HG03342 (cell line): ENCODE measurements around the gene ULBP1.
"Not testable (repeated sequence)": the region's sequence is repeated elsewhere in the genome, so short reads cannot be mapped to it uniquely, and the experiment has no call there.

Experiments
- ATAC-seq: cut with Tn5 transposase; IDR thresholded peaks from one replicate; pipeline ENCODE4 v1.9.1; 2021; ENCODE audit warnings: mild to moderate bottlenecking, moderate library complexity; ENCODE audit not compliant: unreplicated experiment

The ULBP1 gene, protein sequence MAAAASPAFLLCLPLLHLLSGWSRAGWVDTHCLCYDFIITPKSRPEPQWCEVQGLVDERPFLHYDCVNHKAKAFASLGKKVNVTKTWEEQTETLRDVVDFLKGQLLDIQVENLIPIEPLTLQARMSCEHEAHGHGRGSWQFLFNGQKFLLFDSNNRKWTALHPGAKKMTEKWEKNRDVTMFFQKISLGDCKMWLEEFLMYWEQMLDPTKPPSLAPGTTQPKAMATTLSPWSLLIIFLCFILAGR

DNA sequence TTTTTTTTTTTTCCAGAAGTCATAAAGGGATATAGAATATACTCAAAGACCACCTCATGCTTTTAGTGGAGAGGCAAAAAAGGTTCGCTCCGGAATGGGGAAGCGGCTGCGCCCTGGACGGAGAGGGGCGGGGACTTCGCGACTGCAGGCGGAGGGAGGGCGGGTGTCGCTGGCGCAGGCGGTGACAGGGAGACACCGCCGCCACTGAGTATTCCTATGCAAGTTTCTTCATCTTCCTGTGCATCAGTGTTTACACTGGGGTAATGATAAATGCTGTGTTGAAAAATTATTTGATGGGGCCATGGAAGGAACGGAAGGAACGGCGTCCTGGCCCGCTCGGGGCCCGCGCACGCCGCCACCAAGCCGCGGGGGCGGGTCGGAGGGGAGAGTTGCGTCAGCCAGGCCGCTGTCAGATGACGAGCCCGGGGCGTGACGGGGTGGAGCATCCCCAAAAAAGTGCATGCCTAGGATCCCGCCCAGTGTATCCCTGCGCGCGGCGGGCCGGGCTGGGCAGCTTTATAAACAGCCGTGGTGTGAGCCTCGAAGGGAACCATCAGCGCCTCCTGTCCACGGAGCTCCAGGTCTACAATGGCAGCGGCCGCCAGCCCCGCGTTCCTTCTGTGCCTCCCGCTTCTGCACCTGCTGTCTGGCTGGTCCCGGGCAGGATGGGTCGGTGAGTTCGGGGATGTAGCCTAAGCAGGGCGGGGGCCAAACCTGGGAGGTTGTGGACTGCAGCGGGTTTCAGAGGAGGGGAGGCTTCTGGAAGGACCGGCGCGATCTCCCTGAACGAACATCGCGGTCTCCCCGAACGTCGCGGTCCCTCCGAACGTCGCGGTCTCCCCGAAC is at the start of gene ULBP1:
TSS of gene ULBP1 (plus strand) at position 482 of the 846 bp plus-strand sequence. CDS start at position 589, 107 bp downstream.
- ATAC-seq = no peak

DNA sequence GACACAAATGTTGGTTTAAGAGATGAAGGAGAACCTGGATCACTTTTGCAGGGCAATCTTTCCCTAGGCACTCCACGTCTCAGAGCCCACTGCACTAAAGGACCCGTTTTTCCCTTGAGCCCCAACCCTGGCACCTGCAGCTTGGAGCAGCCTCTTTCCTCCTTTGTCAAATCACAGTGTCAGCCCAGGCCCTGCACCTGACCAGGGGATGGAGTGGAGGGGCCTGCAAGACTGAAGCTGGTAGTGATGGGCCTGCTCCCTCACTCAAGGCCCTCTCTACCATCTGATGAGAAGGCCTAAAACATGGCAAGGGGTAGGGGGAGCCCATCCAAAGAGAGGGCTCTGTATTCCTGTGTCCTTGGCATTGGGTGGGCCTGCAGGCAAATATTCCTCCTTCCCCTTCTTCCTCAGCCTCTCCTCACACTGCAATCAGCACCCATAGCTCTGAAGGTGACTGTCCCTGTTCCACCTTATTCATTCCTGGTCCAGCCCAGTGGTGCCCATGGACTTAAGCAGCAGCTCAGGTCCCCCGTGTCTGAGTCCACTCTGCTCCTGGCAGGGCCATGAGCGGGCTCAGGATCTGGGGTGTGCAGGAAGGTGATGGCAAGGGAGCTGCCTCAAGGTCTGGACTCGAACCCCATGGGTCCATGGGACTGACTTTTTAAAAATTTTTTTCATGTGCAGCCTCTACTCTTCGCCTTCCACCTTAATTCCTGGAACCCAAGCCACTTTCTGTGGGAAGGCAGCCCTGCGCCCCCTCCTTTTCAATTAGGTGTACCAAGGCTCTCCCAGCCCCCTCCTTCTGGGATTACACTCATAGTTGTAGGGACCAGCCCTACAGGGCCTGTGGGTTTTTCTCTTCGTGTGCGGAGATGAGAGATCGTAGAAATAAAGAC is 47.5 kb upstream of the ULBP1 start:
- ATAC-seq = no peak

DNA sequence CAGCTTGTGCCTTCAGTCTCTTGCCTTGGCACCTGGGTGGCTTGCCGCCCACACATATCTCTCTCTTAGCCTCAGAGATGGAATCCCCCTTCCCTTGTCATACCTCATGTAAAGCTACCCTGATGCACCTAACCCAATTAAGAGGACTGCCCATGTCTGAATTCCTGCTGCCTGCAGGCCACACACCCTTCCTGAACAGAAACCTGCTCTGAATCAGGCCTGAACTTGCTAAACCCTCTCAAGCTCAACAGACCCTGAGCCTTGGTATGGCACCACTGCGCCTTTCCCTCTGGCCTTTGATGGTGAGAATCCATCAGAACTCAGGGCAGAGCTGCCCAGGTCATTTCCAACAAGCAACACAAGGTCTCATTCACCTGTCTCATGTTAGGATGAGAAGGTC is 46.1 kb upstream of the ULBP1 start:
- ATAC-seq = no peak

DNA sequence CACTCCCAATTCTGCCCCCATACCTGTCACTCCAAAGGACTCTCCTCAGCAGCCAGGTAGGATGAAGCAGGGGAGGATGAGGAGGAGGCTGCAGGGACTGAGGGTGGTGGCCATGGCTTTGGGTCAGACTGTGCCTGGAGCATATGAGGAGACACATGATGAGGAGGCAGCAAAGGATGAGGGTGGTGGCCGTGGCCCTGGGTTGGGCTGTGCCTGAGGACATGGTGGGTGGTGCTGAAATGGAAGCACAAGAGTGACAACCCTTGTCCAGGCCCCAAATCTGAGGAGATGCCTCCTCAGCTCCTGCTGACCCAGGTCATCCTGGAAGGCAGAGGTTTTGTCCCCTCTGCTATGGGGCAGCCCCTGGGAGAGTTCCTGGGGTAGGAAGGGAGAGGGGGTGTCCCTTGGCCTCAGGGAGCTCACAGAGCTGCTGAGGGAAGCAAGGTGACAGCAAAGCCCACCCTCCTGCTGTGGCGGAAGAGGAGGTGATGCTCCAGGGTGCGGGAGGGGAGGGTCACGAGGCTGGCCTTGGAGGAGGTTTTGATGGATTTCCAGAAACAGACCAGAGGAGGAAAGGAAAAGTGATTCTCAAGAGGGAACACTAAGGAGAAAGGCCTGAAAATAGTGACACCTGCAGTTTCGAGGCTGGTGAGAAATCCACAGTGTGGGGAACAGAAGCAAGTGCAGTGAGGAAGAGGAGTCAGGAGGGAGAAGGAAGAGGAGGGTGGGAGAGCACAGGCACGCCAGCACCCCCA is 45.4 kb upstream of the ULBP1 start:
- ATAC-seq = no peak

DNA sequence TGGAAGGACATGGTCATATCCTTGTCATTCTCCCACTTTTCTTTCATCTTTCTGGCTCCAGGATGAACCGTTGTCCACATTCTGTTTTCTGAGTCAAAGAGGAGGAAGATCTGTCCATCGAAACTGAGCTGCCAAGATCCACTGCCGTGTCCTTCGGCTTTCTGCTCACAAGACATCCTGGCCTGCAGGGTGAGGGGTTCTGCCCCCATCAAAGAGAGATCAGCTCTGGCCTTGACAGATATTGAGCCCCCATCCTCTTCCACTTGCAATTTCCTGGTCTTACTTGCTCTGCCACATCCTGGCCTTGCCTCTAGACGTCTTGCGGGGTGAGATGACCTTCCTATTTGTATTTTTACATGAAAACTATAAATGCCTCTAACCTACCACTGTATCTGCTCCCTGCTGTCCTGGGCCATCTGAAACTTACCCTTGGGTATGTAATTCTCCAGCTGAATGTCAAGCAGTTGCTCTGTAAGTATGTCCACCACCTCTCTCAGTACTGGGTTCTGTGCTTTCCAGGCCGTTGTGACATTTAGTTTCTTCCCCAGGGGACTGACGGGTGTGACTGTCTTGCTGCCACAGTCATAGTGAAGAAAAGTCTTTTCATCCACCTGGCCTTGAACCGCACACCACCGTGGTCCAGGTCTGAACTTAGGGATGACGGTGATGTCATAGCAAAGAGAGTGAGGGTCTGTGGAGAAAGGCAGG is 44.5 kb upstream of the ULBP1 start:
- not testable (repeated sequence) for ATAC-seq

DNA sequence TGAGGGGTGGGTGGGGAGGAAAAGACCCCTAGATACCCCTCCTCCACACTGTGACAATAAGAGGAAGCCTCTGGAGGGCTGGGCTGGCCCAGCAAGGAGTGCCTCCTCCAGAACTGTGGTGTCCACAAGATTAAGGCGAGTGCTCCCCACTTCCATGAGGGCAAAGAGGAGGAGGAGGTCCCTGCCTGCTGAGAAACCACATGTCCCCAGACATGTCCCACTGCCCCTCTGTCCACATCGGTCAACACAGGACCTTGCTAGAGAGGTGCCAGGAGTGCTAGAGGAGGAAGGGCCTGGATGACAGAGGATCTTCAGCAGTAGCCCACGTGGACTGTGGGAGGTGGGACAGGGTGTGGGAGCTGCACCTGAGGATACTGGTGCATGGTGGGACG is 43.9 kb upstream of the ULBP1 start:
- no peak for ATAC-seq

DNA sequence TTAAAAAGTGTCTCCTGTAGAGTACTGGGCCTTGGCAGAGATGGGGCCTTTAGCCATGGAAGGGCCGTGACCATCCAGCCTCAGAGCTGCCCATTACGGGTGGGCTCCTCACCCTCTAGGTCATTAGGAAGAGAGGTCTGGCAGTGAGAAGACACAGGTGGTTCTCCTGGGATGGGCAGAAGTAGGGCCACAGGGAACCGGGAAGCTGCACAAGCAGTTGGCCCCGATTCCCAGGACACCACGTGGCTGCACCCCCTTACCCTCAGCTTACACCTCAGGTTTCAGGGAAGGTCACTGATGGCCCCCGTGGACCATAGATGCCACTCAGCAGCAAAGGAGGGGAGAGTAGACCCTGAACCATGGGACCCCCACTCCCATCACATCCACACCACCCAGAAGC is 42.4 kb upstream of the ULBP1 start:
- no peak for ATAC-seq

DNA sequence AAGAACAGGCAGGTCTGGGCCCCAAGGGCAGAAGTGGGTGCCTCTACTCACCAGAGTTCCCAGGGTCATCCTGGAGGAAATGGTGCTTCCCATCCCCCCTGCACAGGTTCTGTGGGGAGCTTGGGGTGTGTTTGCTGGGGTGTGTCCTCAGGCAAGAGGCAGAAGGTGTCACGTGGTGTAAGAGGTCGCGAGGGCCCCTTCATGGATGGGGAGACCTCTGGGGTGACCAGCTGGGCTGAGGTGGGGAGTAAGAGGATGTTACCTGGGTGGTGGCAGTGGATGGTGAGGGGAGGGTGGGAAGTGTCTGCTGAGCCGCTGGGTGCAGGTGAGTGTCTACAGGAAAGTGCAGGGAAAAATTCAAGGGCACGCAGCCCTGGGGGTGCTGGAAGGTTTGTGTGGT is 41.7 kb upstream of the ULBP1 start:
- ATAC-seq = not testable (repeated sequence)

DNA sequence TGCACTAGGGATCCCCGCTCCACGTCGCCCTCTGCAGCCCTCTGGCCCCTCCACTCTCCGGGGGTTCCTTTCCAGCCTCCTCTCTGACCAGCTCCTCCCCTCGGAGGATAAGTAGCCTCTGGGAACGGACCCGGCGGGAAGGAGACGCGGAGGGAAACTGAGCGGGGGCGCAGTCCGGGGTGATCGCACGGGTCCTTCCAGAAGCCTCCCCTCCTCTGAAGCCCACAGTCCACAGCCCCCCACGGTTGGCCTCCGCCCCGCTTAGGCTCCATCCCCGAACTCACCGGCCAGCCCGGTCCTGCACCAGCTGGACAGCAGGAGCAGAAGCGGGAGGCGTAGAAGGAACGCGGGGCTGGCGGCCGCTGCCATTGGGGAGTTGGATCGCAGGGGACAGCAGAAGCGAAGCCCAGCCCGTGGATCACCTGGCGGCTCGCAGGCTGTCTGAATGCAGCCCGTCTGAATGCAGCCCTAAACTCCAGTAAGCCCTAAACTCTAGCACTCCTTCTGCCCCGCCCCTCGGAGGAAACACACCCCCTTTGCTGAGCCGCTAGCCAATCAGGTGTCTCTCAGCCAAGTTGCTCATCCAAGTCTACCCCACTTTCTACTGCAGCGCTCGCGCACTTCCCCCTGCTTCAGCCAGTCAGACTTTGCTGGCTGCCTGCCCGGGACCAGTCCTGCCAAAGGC is 41.0 kb upstream of the ULBP1 start, which contains the start of gene RAET1G:
TSS of gene RAET1G (minus strand) at position 480 of the 685 bp plus-strand sequence. CDS start at position 369, 111 bp downstream.
- ATAC-seq = peak; percentile 55

DNA sequence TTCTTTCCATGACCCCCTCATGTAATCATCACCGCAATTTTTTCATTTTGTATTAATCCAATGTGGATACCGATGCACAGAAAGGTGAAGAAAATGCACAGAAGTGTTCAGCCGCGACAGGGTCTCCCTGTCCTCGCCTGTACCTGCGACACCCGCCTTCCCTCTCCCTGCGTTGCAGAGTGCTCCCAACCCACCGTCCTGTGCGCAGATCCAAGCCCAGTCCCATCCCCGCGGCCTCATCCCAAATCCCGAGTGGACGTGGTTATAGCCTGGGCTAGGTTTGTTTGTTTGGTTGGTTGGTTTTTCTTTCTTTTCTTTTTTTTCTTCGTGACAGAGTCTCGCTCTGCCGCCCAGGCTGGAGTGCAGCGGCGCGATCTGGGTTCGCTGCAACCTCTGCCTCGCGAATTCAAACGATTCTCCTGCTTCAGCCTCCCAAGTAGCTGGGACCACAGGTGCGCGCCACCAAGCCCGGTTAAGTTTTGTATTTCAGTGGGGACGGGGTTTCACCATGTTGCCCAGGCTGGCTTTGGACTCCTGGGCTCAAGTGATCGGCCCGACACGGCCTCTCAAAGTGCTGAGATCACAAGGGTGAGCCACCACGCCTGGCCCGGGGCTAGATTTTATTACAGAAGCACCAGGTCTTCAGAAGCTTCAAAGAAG is 40.3 kb upstream of the ULBP1 start:
- no peak for ATAC-seq

DNA sequence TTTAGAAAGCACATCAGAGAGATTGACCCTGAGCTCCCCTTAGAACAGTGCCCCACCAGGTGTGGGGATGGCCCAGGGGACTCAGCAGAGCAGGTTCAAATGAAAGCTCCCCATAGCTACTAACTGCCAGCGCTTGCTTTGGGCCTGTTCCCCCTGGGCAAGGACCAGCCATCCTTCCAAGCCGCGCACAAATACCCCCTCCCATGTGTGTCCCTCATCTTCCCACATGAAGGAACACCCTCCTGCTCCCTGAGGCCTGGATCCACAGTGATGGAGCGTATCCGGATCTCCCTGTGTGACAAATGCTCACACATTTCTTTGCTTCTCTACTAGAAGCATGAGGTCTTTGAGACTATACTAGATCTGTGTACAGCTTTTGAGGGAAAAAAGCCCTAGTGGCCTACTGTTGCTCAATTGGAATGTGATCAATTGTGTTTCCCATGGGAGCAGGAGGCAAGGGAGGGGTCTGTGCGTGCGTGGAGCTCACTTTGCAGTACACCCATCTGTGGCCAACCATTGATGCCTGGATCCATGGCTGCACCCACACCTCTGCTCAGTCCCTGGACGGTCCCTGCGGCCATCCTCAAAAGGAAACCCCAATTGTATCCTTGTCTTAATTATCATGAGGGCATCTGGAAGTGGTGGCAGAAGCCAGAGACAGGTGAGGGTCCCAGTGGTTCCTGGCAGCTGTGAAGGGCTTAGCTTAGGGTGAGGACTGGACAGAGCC is 39.4 kb upstream of the ULBP1 start:
- no peak for ATAC-seq

DNA sequence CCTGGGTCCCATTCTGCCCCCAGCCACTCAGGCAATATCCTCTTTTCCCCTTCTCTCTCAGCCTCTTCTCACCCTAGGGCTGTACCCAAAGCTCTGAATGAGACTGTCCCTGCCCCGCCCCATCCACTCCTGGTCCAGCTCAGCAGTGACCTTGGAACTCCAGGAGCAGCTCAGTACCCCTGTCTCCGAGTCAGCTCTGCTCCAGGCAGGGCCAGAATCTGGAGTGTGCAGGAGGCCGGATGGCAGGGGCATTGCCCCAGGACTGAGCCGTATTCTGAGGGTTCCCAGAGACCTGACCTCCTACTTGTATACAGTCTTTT is 38.9 kb upstream of the ULBP1 start:
- ATAC-seq = no peak

DNA sequence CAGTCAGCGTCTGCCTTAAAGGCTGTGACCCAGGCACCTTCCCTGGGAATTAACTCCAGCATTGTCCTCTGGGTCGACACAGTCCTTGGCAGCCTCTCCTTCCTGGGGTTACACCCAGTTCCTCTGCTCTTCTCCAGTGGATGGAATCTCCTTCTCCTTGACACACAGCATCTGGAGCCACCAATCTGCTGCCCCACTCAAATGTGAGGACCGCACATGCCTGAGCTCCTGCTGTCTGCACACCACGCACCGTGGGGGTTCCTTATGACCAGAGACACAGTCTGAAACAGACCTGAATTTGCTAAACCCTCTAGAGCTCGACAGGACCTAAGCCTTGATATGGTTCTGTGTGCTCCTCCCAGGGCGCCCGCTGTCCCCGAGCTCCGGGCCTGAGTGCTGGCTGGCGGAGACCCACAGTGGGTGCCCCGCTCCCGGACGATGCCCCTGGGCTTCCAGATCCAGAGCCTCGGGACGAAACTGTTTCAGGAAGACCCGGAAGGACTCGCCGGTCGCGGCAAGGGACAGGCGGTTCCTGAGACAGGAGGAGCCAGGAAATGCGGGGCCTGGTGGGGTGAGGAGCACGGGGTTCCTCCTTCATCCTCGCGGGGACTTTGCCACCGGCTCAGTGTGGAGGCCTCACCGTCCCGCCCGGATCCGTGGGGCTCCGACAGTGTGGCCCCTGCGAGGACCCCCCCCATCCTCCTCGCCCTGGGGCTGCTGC is 38.3 kb upstream of the ULBP1 start:
- no peak for ATAC-seq

DNA sequence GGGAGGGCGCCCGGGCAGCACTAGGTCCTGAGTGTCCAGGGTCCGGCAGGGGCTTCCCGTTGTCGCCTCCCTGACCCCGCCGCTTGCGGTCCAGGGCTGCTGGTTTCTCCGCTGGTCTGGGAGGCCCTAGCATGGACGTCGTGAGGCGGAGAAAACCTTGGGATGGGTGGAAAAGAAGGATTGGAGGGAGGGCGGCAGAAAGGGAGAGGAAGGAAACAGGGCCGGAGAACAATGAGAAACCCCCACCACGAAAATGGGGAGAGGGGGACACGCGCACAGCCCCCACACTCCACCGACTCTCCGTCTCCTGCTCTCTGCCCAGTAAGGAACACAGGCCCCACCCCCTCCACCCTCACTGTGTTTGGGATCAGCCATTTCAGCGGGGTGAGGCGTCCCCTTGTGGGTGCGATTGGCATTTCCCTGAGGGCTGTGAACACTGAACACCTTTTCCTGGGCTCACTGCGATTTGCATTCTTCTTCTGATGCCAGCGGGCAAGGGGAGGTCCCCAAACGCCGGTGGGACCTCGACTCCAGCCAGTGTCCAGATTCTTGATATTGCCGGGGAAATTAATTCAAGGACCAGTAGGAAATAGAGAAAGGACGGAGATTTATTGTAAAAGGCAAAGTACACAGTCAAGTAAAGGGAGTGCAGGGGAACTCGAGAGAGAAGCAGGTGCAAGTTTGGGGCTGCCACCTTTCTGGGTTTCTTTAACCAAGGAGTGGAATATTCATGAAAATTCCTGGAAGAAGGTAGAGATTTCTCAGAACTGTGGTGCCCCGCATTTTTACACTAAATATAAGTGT is 37.6 kb upstream of the ULBP1 start:
- ATAC-seq = peak; percentile 63

DNA sequence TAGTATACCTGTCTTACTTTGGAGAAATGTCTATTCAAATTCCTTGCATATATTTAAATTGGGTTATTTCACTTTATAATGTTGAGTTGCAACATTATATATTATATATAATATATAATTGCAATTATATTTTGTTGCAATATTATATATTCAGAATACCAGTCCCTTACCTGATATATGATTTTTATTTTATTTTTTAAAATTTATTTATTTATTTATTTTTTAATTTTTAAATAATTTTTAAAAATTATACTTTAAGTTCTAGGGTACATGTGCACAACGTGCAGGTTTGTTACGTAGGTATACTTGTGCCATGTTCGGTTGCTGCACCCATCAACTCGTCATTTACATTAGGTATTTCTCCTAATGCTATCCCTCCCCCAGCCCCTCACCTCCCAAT is 36.7 kb upstream of the ULBP1 start:
- ATAC-seq = not testable (repeated sequence)

DNA sequence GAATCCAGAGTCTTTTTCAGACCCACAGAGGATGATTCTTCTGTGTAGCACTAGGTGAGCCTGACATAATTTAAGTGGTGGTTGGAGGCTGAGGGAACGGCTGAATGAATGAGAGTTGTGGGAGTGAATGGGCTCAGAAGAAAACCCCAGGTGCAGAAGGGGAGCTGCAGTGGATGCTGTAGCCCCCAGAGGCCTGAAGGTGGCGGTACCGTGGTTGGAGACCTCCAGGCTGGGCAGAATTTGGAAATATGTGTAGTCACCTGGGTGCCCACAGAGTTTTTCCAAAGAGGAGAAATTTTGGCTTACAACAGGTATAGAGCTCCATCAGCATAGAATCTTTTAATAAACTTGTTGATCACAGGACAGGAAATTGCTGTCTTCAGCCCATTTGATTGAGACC is 34.3 kb upstream of the ULBP1 start:
- no peak for ATAC-seq

DNA sequence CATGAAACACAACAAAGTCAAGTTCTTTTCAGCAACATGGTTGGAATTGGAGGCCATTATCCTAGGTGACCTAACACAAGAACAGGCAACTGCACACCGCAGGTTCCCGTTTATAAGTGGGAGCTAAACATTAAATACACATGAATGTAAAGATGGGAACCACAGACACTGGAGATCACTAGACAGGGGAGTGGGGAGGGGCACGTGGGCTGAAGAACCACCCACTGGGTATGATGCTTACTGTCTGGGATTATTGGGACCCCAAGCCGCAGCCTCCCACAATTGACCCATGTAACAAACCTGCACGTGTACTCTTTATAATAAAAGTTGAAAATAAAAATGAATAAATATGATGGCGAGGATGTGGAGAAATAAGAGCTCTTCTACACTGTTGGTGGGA is 32.2 kb upstream of the ULBP1 start:
- no peak for ATAC-seq
